Measurements from ENCODE around the gene TTC17.

DNA sequence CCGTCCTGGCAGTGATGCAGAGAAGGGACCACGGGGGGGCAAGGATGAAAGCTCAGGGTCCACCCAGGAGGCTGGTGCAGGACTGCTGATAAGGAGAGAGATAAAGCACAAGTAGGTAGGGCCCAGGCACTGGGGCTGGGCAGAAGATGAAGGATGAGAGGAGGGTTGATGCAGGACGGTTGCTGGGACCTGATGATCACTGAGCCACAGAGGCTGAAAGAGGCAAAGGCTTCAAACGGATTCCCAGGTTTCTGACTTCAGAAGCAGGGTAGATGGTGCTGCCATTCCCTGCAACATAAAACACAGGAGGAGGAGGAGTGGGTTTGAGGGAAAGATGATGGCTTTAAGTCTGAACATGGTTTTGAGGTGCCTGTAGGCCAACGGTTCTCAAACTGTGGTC is 148.5 kb downstream of the TTC17 start:
- TF ChIP-seq, protein P1, sequence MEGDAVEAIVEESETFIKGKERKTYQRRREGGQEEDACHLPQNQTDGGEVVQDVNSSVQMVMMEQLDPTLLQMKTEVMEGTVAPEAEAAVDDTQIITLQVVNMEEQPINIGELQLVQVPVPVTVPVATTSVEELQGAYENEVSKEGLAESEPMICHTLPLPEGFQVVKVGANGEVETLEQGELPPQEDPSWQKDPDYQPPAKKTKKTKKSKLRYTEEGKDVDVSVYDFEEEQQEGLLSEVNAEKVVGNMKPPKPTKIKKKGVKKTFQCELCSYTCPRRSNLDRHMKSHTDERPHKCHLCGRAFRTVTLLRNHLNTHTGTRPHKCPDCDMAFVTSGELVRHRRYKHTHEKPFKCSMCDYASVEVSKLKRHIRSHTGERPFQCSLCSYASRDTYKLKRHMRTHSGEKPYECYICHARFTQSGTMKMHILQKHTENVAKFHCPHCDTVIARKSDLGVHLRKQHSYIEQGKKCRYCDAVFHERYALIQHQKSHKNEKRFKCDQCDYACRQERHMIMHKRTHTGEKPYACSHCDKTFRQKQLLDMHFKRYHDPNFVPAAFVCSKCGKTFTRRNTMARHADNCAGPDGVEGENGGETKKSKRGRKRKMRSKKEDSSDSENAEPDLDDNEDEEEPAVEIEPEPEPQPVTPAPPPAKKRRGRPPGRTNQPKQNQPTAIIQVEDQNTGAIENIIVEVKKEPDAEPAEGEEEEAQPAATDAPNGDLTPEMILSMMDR (IDR thresholded peaks at IDR 0.05), result no peak
- TF ChIP-seq EZH2 (IDR thresholded peaks at IDR 0.05; ENCODE audit: borderline replicate concordance, insufficient read depth, low read depth, low read length, poor library complexity, severe bottlenecking), result no peak
